CD4-positive, alpha-beta memory T cell (primary cell): ENCODE measurements around the gene ESF1. TPM values are rescaled to one million over a fixed set of nuclear protein-coding genes. Genes with fewer than 3 reads are reported as not detected.

Experiments
- CTCF ChIA-PET: fragments of 350-600 bp; sonication (Branson Sonifier 250); formaldehyde crosslinking; loops from one replicate; lab custom pipeline; 2021; ENCODE audit warnings: inconsistent platforms; ENCODE audit not compliant: partially characterized antibody; lab: Charles Lee
- POLR2A ChIA-PET: fragments of 350-600 bp; sonication (Branson Sonifier 250); formaldehyde crosslinking; loops from one replicate; lab custom pipeline; 2021; ENCODE audit not compliant: partially characterized antibody; lab: Charles Lee
- DNase-seq, 5 donors: peaks; one replicate each; pipeline versions ENCODE4 v3.0.0 to v3.0.0-alpha.2; 2020 to 2022; ENCODE audit warnings: mixed read lengths in 1 of 5
- H3K27ac ChIP-seq: one replicate; pipeline ENCODE4 v1.7.0; 2013; ENCODE audit warnings: low read depth, low read length
- H3K27me3 ChIP-seq: 2 replicates; pipeline ENCODE4 v1.7.0; 2013; ENCODE audit warnings: mild to moderate bottlenecking, low read length, moderate library complexity; ENCODE audit not compliant: insufficient read depth
- H3K36me3 ChIP-seq: 2 replicates; pipeline ENCODE4 v1.7.0; 2013; ENCODE audit warnings: mild to moderate bottlenecking, low read length, moderate library complexity; ENCODE audit not compliant: insufficient read depth
- H3K4me1 ChIP-seq: 2 replicates; pipeline ENCODE4 v1.7.0; 2013; ENCODE audit warnings: mild to moderate bottlenecking, low read length, moderate library complexity; ENCODE audit not compliant: insufficient read depth
- H3K4me3 ChIP-seq, 2 donors: one replicate each; pipeline ENCODE4 v1.7.0; 2013; ENCODE audit warnings: low read length in 2 of 2, mild to moderate bottlenecking in 1 of 2
- H3K9me3 ChIP-seq, 2 donors: one replicate each; pipeline ENCODE4 v1.7.0; 2013; ENCODE audit warnings: low read length in 2 of 2, control low read depth in 1 of 2; ENCODE audit not compliant: control insufficient read depth in 1 of 2
- H3K27ac Mint-ChIP-seq, 7 donors: one replicate each; pipeline ENCODE4 v1.8.0; 2020 to 2021; ENCODE audit warnings: mixed read lengths in 7 of 7, mild to moderate bottlenecking in 6 of 7, inconsistent platforms in 3 of 7, moderate library complexity in 3 of 7
- H3K27me3 Mint-ChIP-seq, 2 donors: one replicate each; pipeline ENCODE4 v1.8.0; 2020 to 2021; ENCODE audit warnings: mixed read lengths in 2 of 2
- H3K36me3 Mint-ChIP-seq, 2 donors: one replicate each; pipeline ENCODE4 v1.8.0; 2020 to 2021; ENCODE audit warnings: mixed read lengths in 2 of 2, inconsistent platforms in 1 of 2, mild to moderate bottlenecking in 1 of 2
- H3K4me1 Mint-ChIP-seq, 4 donors: one replicate each; pipeline ENCODE4 v1.8.0; 2020 to 2021; ENCODE audit warnings: mixed read lengths in 4 of 4, mild to moderate bottlenecking in 1 of 4
- H3K4me3 Mint-ChIP-seq, 8 donors: one replicate each; pipeline ENCODE4 v1.8.0; 2020 to 2021; ENCODE audit warnings: mixed read lengths in 8 of 8, mild to moderate bottlenecking in 7 of 8, moderate library complexity in 6 of 8, inconsistent platforms in 3 of 8
- H3K9me3 Mint-ChIP-seq, 8 donors: one replicate each; pipeline ENCODE4 v1.8.0; 2020 to 2021; ENCODE audit warnings: mixed read lengths in 8 of 8, mild to moderate bottlenecking in 5 of 8, inconsistent platforms in 3 of 8, moderate library complexity in 1 of 8
- intact Hi-C: fragments of 100-400 bp; cut with micrococcal nuclease; formaldehyde crosslinking; loops from one replicate; pipeline ENCODE4 v1.15.1; 2023
- polyA plus RNA-seq, 2 donors: library from polyadenylated mRNA; unstranded; fragments of 300-500 nt; fragmentation: Illumina TruSeq; gene quantifications; one replicate each; pipeline ENCODE4 v1.2.3, GENCODE V29; 2021
- total RNA-seq, 2 experiments: library from RNA; stranded (reverse); gene quantifications; one replicate each; pipeline ENCODE4 v1.2.3, GENCODE V29; 2021

The ESF1 gene
- total and polyA plus RNA-seq, 4 experiments from 2014 or later, result 8.9 to 13.8 (median 11.5) TPM

- H3K36me3 Mint-ChIP-seq, result peaks cover 36 to 69% of the 10 kb centered on the region in 2 donors
Measured at GRCh38 chr20:13790708-13791107, 6.0 kb upstream of the ESF1 start.

GRCh38 chr20:13788167-13788834 is 3.6 kb upstream of the ESF1 start:
- peak in 3 of 5 donors; percentile 25 to 40 (median 28) for DNase-seq
- CTCF ChIA-PET, result interaction anchor here (1.1 to 2.7 kb wide), 7 partner anchors 12 to 242 kb away, joined by 3 to 19 read pairs (median 4); no protein-coding TSS in a partner anchor
- H3K36me3 Mint-ChIP-seq, result peaks cover 30 to 63% of the 10 kb centered on the region in 2 donors
- Histone ChIP-seq H3K27ac (no peak overlapping the region), H3K9me3 (no peaks in the 10 kb centered on the region), H3K36me3 (peaks cover 18% of the 10 kb centered on the region), H3K4me1 (peaks cover 27% of the 10 kb centered on the region), H3K4me3 (no peak overlapping the region), H3K27me3 (no peaks in the 10 kb centered on the region)
- H3K4me3 Mint-ChIP-seq, result peak overlapping the region in 1 of 8 donors; percentile 28
- intact Hi-C loops, result loop anchor here (5.0 to 10.0 kb wide), 4 partner anchors 244 to 861 kb away; partner anchors contain the start of gene ISM1
- no peaks in the 10 kb centered on the region for H3K9me3 Mint-ChIP-seq
- H3K27me3 Mint-ChIP-seq, result no peaks in the 10 kb centered on the region
- peak overlapping the region in 2 of 7 donors; percentile 17 to 62 for H3K27ac Mint-ChIP-seq
- POLR2A ChIA-PET, result interaction anchor here (1.4 kb wide), 1 partner anchor 24 kb away, joined by 4 read pairs; no protein-coding TSS in a partner anchor
- peaks cover 25 to 54% (median 38%) of the 10 kb centered on the region in 4 donors for H3K4me1 Mint-ChIP-seq

More at GRCh38 chr20:13790708-13791107, 6.0 kb upstream of the ESF1 start:
- Histone ChIP-seq H3K36me3 (peaks cover 37% of the 10 kb centered on the region), H3K9me3 (no peaks in the 10 kb centered on the region), H3K4me3 (no peak overlapping the region), H3K27me3 (no peaks in the 10 kb centered on the region), H3K4me1 (peaks cover 18% of the 10 kb centered on the region), H3K27ac (no peak overlapping the region)
- H3K4me3 Mint-ChIP-seq, result no peak overlapping the region
- intact Hi-C loops, result no loop called here
- peak overlapping the region in 3 of 7 donors; percentile 2 to 48 (median 32) for H3K27ac Mint-ChIP-seq
- ChIA-PET CTCF (interaction anchor here (1.5 kb wide), 1 partner anchor 19 kb away, joined by 8 read pairs; no protein-coding TSS in a partner anchor), POLR2A (no interaction called here)
- H3K4me1 Mint-ChIP-seq, result peaks cover 23 to 36% (median 24%) of the 10 kb centered on the region in 4 donors
- H3K27me3 Mint-ChIP-seq, result no peaks in the 10 kb centered on the region
- no peaks in the 10 kb centered on the region for H3K9me3 Mint-ChIP-seq
- no peak for DNase-seq

DNA sequence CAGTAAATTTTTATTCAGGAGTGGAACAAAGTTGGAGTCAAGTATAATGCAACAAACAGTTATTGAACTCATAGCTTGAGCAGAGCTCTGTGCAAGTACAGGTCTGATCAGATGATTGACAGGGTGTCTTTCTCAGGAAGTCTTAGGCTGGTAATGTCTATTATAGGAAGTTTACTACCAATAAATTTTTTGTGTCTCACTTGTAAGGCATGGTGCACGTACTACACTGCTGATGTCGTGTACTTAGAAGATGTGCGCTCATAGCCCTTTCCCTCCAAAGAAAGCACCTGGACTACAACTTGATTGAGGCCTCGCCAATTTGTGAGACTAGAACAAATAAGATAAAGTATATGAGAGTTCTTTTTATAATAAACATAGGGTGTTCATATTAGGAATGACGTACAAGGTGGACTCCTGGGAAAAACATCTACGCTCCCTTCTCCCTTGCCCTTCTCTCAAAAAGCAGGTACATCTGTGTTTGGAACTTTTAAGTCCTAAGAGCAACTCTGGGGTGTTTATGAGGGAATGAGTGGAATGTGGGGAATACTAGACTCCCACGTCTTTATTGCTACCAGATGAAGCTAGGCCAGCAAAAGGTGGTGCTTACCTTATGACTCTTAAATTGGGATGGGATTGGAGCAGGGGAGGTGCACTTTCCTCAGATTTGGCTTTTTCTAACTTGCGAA is 1.6 kb upstream of the ESF1 start:
- Mint-ChIP-seq H3K27ac (peak overlapping the region; percentile 81 to 99 (median 87)), H3K27me3 (no peaks in the 10 kb centered on the region), H3K36me3 (peaks cover 30 to 60% of the 10 kb centered on the region in 2 donors), H3K4me1 (peaks cover 23 to 58% (median 44%) of the 10 kb centered on the region in 4 donors), H3K4me3 (peak overlapping the region; percentile 86 to 100 (median 100)), H3K9me3 (no peaks in the 10 kb centered on the region)
- peaks cover 27% of the 10 kb centered on the region for H3K4me1 ChIP-seq
- CTCF ChIA-PET, result interaction anchor here (1.0 to 3.5 kb wide), 6 partner anchors 9 to 147 kb away, joined by 3 to 38 read pairs (median 4); no protein-coding TSS in a partner anchor
- H3K27ac ChIP-seq, result no peak overlapping the region
- intact Hi-C loops, result loop anchor here (5.0 to 10.0 kb wide), 4 partner anchors 241 to 859 kb away; partner anchors contain the start of gene ISM1
- H3K9me3 ChIP-seq, result no peaks in the 10 kb centered on the region
- no peaks in the 10 kb centered on the region for H3K27me3 ChIP-seq
- no peak for DNase-seq
- H3K4me3 ChIP-seq, result peak overlapping the region in 1 of 2 donors; percentile 30
- POLR2A ChIA-PET, result interaction anchor here (1.1 kb wide), 1 partner anchor 12 kb away, joined by 3 read pairs; no protein-coding TSS in a partner anchor
- H3K36me3 ChIP-seq, result peaks cover 9% of the 10 kb centered on the region

DNA sequence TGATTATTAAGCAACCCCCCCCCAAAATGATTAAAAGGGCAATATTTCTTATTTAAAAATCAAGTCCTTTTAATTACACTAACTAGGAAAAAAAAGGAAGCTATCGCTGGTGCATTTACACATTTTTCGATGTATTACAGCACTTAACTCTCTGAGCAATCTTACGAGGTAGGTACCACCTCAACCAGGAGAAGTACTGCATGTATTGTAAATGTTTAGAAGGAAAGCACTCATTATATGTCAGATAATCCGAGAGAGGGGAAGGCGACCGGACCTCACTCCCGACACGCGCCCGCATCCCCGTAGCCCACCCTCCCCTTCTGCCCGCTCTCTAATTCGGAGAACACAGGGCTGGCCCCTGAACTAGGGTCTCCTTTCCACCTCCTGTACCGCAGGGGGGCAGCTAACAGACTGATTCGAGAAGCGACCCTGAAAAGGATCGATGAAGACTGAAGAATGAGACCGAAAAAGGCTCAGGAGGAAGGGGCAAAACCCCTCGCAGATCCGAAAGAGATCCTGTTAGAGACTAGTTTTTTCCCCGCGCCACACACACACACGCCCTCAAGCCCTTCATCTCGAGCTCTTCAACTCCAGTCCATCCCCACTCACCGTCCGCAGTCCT is 337 bp downstream of the ESF1 start:
- peaks cover 27 to 73% (median 46%) of the 10 kb centered on the region in 4 donors for H3K4me1 Mint-ChIP-seq

GRCh38 chr20:13783528-13783927 is 1.2 kb downstream of the ESF1 start:
- peak overlapping the region in 1 of 2 donors; percentile 91 for H3K4me3 ChIP-seq
- CTCF ChIA-PET, result interaction anchor here (1.4 to 3.5 kb wide), 3 partner anchors 8 to 27 kb away, joined by 4 to 38 read pairs (median 4); no protein-coding TSS in a partner anchor

More for the DNA sequence above, 337 bp downstream of the ESF1 start:
- Histone ChIP-seq H3K27me3 (no peaks in the 10 kb centered on the region), H3K9me3 (no peaks in the 10 kb centered on the region), H3K36me3 (peaks cover 4% of the 10 kb centered on the region), H3K4me3 (peak overlapping the region; percentile 91 to 97), H3K27ac (peak overlapping the region; percentile 77), H3K4me1 (peaks cover 27% of the 10 kb centered on the region)
- Mint-ChIP-seq H3K27ac (peak overlapping the region; percentile 90 to 99 (median 99)), H3K4me3 (peak overlapping the region; percentile 98 to 100 (median 100)), H3K36me3 (peaks cover 26 to 55% of the 10 kb centered on the region in 2 donors), H3K27me3 (no peaks in the 10 kb centered on the region), H3K9me3 (no peaks in the 10 kb centered on the region)
- ChIA-PET CTCF (interaction anchor here (1.0 to 3.5 kb wide), 4 partner anchors 9 to 37 kb away, joined by 3 to 38 read pairs (median 4); no protein-coding TSS in a partner anchor), POLR2A (interaction anchor here (0.9 to 1.9 kb wide), 4 partner anchors 9 to 146 kb away, joined by 3 to 7 read pairs (median 4); partner anchors contain the start of gene TASP1)
- DNase-seq, result peak in 1 of 5 donors; percentile 36
- intact Hi-C loops, result loop anchor here (10.0 kb wide), 3 partner anchors 240 to 560 kb away; partner anchors contain the start of gene ISM1

GRCh38 chr20:13778827-13779226 is 5.9 kb downstream of the ESF1 start:
- H3K27me3 Mint-ChIP-seq, result no peaks in the 10 kb centered on the region
- CTCF ChIA-PET, result no interaction called here
- peaks cover 22% of the 10 kb centered on the region for H3K36me3 ChIP-seq
- DNase-seq, result no peak
- peaks cover 16% of the 10 kb centered on the region for H3K4me1 ChIP-seq
- no peaks in the 10 kb centered on the region for H3K27me3 ChIP-seq
- intact Hi-C loops, result no loop called here
- no peak overlapping the region for H3K4me3 ChIP-seq
- peak overlapping the region in 2 of 7 donors; percentile 58 to 86 for H3K27ac Mint-ChIP-seq
- peaks cover 23 to 50% (median 38%) of the 10 kb centered on the region in 4 donors for H3K4me1 Mint-ChIP-seq
- peaks cover 42 to 54% of the 10 kb centered on the region in 2 donors for H3K36me3 Mint-ChIP-seq
- no peaks in the 10 kb centered on the region for H3K9me3 Mint-ChIP-seq
- no peaks in the 10 kb centered on the region for H3K9me3 ChIP-seq
- H3K27ac ChIP-seq, result no peak overlapping the region
- H3K4me3 Mint-ChIP-seq, result no peak overlapping the region
- POLR2A ChIA-PET, result no interaction called here

More at GRCh38 chr20:13783528-13783927, 1.2 kb downstream of the ESF1 start:
- H3K4me3 Mint-ChIP-seq, result peak overlapping the region in 6 of 8 donors; percentile 18 to 100 (median 56)
- H3K9me3 Mint-ChIP-seq, result no peaks in the 10 kb centered on the region
- no peaks in the 10 kb centered on the region for H3K27me3 Mint-ChIP-seq
- POLR2A ChIA-PET, result interaction anchor here (1.0 to 1.9 kb wide), 2 partner anchors 8 to 12 kb away, joined by 3 to 7 read pairs; no protein-coding TSS in a partner anchor
- Histone ChIP-seq H3K27me3 (no peaks in the 10 kb centered on the region), H3K4me1 (peaks cover 27% of the 10 kb centered on the region), H3K9me3 (no peaks in the 10 kb centered on the region), H3K36me3 (peaks cover 4% of the 10 kb centered on the region), H3K27ac (no peak overlapping the region)
- peaks cover 26 to 55% of the 10 kb centered on the region in 2 donors for H3K36me3 Mint-ChIP-seq
- DNase-seq, result no peak
- peaks cover 29 to 73% (median 48%) of the 10 kb centered on the region in 4 donors for H3K4me1 Mint-ChIP-seq
- peak overlapping the region in 1 of 7 donors; percentile 73 for H3K27ac Mint-ChIP-seq
- intact Hi-C loops, result loop anchor here (10.0 kb wide), 3 partner anchors 239 to 559 kb away; partner anchors contain the start of gene ISM1
